Lower lobe of right lung (tissue), 2 donors: ENCODE results near the gene TFAP2E. TPM values are rescaled to one million over a fixed set of nuclear protein-coding genes. Genes with fewer than 3 reads are reported as not detected.

Experiments
- ATAC-seq, 2 donors: fragments of 200-7000 bp; cut with Tn5 transposase; one replicate each; pipeline ENCODE4 v1.9.1; 2020 to 2022; ENCODE audit warnings: mild to moderate bottlenecking in 2 of 2, moderate library complexity in 2 of 2
- DNase-seq: peaks from one replicate; pipeline ENCODE4 v3.0.0-alpha.2; 2020
- H3K27ac ChIP-seq: fragments of 200-600 bp; one replicate; pipeline ENCODE4 v1.8.0; 2022
- H3K27me3 ChIP-seq: fragments of 200-600 bp; one replicate; pipeline ENCODE4 v1.8.0; 2022; ENCODE audit warnings: low read depth
- H3K36me3 ChIP-seq: fragments of 200-600 bp; one replicate; pipeline ENCODE4 v1.8.0; 2022; ENCODE audit warnings: mild to moderate bottlenecking
- H3K4me1 ChIP-seq: fragments of 200-600 bp; one replicate; pipeline ENCODE4 v1.8.0; 2022
- H3K4me3 ChIP-seq: fragments of 200-600 bp; one replicate; pipeline ENCODE4 v1.8.0; 2022; ENCODE audit warnings: mild to moderate bottlenecking
- H3K9me3 ChIP-seq: fragments of 200-600 bp; one replicate; pipeline ENCODE4 v1.8.0; 2022
- CTCF ChIP-seq: fragments of 200-600 bp; IDR thresholded peaks from one replicate; pipeline ENCODE4 v1.8.0; 2022; ENCODE audit warnings: antibody characterized with exemption, mild to moderate bottlenecking
- intact Hi-C: fragments of 100-400 bp; cut with DNase I; formaldehyde crosslinking; loops from one replicate; pipeline ENCODE4 v1.11.0; 2022
- total RNA-seq: library from RNA; stranded (reverse); fragmentation: NEBNext Ultra II Directional; extraction: Animal tissue kit (Norgen Biotek cat#: 25700); gene quantifications from one replicate; pipeline ENCODE4 v1.2.1, GENCODE V29; 2021
- donor health status: DM: no; HTN: yes; CAD: no; lungs with severe emphysema.

TFAP2E gene
- total RNA-seq, 1 donor from 2014 or later = 2.2 TPM

DNA sequence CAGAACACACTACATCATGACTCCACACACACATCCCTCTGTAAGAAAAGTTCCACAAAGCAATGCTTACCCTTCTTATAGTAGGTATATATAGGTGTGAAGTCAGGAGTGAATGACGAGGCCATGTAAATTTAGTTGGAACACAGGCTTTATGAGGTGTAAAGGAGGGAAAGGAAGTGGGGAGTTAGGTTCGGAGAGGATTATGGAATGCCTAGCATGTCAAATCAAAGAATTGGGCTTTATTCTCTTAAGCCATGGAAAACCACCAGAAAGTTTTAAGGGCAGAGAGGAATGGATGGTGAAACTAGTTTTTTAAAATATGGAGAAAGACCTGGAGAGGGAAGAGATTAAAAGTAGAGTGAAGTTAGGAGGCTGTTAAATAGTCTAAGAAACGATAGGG is 26.3 kb downstream of the TFAP2E start:
- TF ChIP-seq CTCF = no peak
- no peak for DNase-seq
- Histone ChIP-seq H3K9me3 (no peaks in the 10 kb centered on the region), H3K4me3 (no peak overlapping the region), H3K27me3 (no peaks in the 10 kb centered on the region), H3K4me1 (no peaks in the 10 kb centered on the region), H3K36me3 (peaks cover 50% of the 10 kb centered on the region), H3K27ac (no peak overlapping the region)
- no peak for ATAC-seq
- intact Hi-C loops = no loop called here

DNA sequence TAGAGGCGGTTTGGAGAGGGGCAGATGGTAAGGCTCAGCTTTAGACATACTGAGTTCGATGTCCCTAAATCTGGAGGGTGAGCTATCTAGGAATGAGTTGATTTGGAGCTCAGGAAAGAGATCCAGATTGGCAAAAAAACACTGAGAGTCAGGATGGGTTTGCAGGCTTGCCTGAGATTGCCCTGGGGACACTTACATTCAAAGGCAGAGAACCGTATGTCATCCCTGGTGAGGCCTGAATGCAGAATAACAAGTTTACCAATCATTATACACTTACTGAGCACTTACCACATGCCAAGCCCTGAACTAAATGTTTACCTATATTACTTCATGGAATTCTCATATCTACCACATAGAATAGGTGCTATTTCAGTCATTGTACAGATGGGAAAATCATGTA is 27.5 kb downstream of the TFAP2E start:
- no peak for ATAC-seq
- H3K9me3 ChIP-seq = no peaks in the 10 kb centered on the region

GRCh38 chr1:35603468-35603867 is 30.4 kb downstream of the TFAP2E start:
- no peak for TF ChIP-seq CTCF
- H3K27me3 ChIP-seq = no peaks in the 10 kb centered on the region
- H3K27ac ChIP-seq = no peak overlapping the region
- no peaks in the 10 kb centered on the region for H3K9me3 ChIP-seq
- peaks cover 83% of the 10 kb centered on the region for H3K36me3 ChIP-seq
- no peak overlapping the region for H3K4me3 ChIP-seq
- DNase-seq = no peak
- intact Hi-C loops = no loop called here
- ATAC-seq = no peak
- H3K4me1 ChIP-seq = no peaks in the 10 kb centered on the region

More for the DNA sequence above, 27.5 kb downstream of the TFAP2E start:
- H3K27ac ChIP-seq = no peak overlapping the region
- H3K4me3 ChIP-seq = no peak overlapping the region
- peaks cover 62% of the 10 kb centered on the region for H3K36me3 ChIP-seq
- intact Hi-C loops = no loop called here
- no peak for TF ChIP-seq CTCF
- H3K4me1 ChIP-seq = no peaks in the 10 kb centered on the region
- DNase-seq = no peak
- no peaks in the 10 kb centered on the region for H3K27me3 ChIP-seq

DNA sequence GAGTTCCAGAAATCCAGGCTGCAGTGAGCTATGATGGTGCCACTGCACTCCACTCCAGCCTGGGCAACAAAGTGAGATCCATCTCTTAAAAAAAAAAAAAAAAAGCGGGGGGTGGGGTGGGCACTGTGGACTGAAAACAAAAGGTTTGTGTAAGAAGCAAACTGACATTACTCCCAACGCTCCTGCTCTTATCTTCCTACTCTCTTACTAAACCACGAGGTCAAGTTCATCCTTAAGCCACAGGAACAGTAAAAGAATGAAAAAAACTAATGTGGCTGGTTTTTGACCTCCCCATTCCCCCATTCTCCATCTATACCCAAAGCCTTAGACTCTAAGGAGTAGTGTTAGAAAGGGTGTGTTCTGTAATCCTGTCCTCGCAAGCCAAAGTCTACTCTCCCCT is 30.8 kb downstream of the TFAP2E start:
- H3K4me1 ChIP-seq = no peaks in the 10 kb centered on the region
- no peak overlapping the region for H3K4me3 ChIP-seq
- no peak overlapping the region for H3K27ac ChIP-seq
- no peak for DNase-seq
- ATAC-seq = no peak
- H3K27me3 ChIP-seq = no peaks in the 10 kb centered on the region
- no peaks in the 10 kb centered on the region for H3K9me3 ChIP-seq
- peaks cover 88% of the 10 kb centered on the region for H3K36me3 ChIP-seq
- TF ChIP-seq CTCF = no peak
- intact Hi-C loops = no loop called here

DNA sequence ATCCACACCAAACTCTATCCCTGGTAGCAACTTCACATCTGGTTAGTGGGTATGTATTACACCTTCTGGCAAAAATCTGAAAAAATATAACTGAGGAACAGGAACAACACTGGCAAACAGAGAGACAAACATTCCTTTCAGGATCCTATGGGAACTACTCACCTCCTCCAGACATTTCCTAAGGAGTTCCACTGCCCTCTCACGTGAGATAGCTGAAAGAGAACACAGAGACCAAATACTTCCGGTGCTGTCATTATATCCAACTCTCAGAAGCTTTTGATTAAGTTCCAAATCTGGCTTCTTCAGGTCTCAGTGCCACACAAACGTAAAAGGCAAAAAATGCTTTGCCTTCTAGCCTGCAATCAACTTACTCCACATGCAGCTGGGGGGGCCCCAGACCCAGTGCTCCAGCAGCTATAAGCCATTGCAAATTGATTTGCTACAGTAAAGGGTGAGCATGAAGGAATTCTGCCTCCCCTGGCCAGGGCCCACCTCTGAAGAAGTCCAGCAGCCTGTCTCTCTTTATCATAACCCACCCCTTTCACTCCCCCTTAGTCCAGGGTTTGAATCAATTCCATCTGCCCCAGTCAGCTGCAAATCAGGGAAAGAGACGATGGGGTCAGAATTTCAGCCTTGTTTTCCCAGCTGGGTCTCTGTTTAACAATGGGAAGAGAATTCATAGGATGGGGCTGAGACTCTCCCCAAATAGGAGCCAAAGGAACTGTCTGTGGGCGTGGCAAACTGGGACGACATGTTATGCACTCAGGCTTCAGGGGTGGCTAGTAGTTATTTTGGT is 32.2 kb downstream of the TFAP2E start:
- peaks cover 96% of the 10 kb centered on the region for H3K36me3 ChIP-seq
- no peak overlapping the region for H3K27ac ChIP-seq
- ATAC-seq (no peak), DNase-seq (no peak)
- H3K27me3 ChIP-seq = no peaks in the 10 kb centered on the region
- H3K4me1 ChIP-seq = no peaks in the 10 kb centered on the region
- TF ChIP-seq CTCF = no peak
- H3K4me3 ChIP-seq = no peak overlapping the region
- intact Hi-C loops = no loop called here
- H3K9me3 ChIP-seq = no peaks in the 10 kb centered on the region
